ENCODE results near the gene RMI2.

Gene RMI2

GRCh38 chr16:11384184-11384955 lies 39.1 kb downstream of the RMI2 start:
- DNase-seq (ENCODE audit: low spot score), result no peak

- no peak for DNase-seq (ENCODE audit: low spot score)
These were observed 39.8 kb downstream of the RMI2 start for GRCh38 chr16:11384956-11385586.

- DNase-seq (ENCODE audit: low spot score), result no peak
These were observed 40.9 kb downstream of the RMI2 start for GRCh38 chr16:11386054-11386680.

- DNase-seq (ENCODE audit: low spot score), result no peak
These were observed 41.7 kb downstream of the RMI2 start for GRCh38 chr16:11386791-11387546.

- no peak for DNase-seq (ENCODE audit: low spot score)
These were observed 43.8 kb downstream of the RMI2 start for GRCh38 chr16:11389083-11389482.

- no peak for DNase-seq (ENCODE audit: low spot score)
These were observed 44.6 kb downstream of the RMI2 start for GRCh38 chr16:11389631-11390565.

GRCh38 chr16:11390573-11391495 lies 45.6 kb downstream of the RMI2 start:
- no peak for DNase-seq (ENCODE audit: low spot score)

- no peak for DNase-seq (ENCODE audit: low spot score)
These were observed 46.3 kb downstream of the RMI2 start for GRCh38 chr16:11391576-11391975.

- DNase-seq (ENCODE audit: low spot score), result no peak
These were observed 46.9 kb downstream of the RMI2 start for GRCh38 chr16:11392041-11392581.

GRCh38 chr16:11393366-11393765 lies 48.1 kb downstream of the RMI2 start:
- DNase-seq (ENCODE audit: low spot score), result no peak

- no peak for DNase-seq (ENCODE audit: low spot score)
These were observed 48.8 kb downstream of the RMI2 start for GRCh38 chr16:11393861-11394592.

GRCh38 chr16:11394593-11394960 lies 49.3 kb downstream of the RMI2 start:
- DNase-seq (ENCODE audit: low spot score), result no peak

GRCh38 chr16:11395008-11395948 lies 50.0 kb downstream of the RMI2 start:
- DNase-seq (ENCODE audit: low spot score), result no peak

GRCh38 chr16:11395949-11396240 lies 50.6 kb downstream of the RMI2 start:
- no peak for DNase-seq (ENCODE audit: low spot score)

- DNase-seq (ENCODE audit: low spot score), result peak; percentile 67
These were observed 51.2 kb downstream of the RMI2 start for GRCh38 chr16:11396241-11397048.

- DNase-seq (ENCODE audit: low spot score), result no peak
These were observed 52.9 kb downstream of the RMI2 start for GRCh38 chr16:11398136-11398535.

- DNase-seq (ENCODE audit: low spot score), result no peak
These were observed 53.6 kb downstream of the RMI2 start for GRCh38 chr16:11398851-11399250.

All from globus pallidus (tissue), 1 donor.